Nucleus accumbens (tissue), 56 donors: ENCODE measurements around the gene AP5Z1.
"Not testable (repeated sequence)": the region's sequence is repeated elsewhere in the genome, so short reads cannot be mapped to it uniquely, and the experiment has no call there.

ENCODE experiments used
- DNase-seq, 56 donors: peaks; one replicate each; lab custom pipeline; 2025; lab: John Stamatoyannopoulos, UW

The AP5Z1 gene

DNA sequence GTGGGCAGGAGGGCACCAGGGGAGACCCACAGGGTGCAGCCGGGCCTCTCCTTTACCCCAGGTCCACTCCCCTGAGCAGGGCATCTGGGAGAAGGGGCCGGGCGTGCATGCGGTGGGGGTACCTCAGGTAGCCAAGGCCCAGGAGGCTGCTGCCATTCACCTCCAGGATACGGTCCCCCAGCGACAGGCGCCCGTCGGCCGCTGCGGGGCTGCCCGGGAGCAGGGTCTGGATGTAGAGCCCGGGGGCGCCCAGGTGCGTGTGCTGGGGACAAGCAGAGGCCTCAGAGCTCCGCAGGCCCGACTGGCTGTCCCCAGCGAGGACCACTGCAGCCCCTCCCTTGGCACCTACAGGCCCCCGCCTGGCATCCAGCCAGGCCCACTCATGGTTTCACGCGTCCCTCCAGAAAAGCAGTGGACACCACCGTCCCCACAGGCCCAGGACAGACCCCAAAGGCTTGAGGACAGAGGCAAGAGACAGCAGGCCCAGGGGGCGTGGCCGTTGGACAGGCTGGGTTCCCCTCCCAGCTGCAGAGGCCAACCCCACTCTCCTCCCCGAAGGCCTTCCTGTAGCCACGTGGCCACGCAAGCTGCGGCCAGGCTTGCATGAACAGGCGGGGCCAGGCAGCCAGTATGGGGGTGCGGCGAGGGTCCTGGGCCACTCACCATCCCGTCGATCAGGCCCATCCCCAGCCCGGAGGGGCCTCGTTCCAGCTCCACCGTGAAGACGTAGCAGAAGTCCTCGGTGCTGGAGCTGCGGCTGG, 24.3 kb downstream of the AP5Z1 start:
- DNase-seq = no peak

DNA sequence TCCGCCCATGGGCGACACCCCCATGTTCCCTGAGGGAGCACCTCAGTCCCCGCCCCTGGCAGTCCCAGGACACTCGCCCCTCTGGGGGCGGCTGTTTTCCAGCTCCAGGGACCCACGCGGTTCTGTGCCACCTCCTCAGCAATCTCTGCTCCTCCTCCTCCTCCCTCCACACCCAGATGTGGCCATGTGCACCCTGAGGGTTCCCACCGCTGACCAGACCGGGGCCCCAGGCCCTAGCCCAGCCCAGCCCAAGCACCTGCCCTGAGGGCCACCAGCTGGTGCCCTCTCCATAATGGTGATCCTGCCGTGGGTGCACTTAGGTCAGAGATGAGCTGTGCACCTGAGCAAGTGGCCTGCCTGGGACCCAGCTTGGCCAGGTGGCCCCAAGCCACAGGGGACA, 25.1 kb downstream of the AP5Z1 start:
- no peak for DNase-seq

GRCh38 chr7:4800926-4801838, 25.8 kb downstream of the AP5Z1 start:
- no peak for DNase-seq

DNA sequence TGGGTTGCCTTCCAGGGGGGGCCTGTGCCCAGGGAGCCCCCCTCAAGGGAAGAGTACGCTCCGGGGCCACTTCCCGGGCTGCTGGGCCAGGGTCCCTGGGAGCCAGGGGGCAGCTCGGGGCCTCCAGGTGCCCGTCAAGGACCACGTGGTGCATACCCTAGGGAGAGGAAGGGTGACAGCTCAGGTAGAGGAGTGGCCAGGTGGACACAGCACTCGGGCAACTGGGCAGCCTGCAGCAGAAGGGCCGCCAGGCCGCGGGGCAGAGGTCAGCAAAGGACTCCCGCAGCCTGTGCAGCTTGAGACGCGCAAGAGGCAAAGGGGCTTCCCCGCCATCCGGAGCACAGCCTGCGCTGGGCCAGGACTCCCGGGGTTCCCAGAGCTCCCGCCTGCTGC, 26.4 kb downstream of the AP5Z1 start:
- DNase-seq = no peak

DNA sequence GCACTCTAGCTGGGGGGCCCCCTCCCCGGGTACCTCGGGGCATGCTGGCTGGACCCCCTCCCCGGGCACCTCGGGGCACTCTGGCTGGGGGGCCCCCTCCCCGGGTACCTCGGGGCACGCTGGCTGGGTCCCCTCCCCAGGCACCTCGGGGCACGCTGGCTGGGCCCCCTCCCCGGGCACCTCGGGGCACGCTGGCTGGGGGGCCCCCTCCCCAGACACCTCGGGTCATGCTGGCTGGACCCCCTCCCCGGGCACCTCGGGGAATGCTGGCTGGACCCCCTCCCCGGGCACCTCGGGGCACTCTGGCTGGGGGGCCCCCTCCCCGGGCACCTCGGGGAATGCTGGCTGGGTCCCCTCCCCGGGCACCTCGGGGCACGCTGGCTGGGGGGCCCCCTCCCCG, 27.2 kb downstream of the AP5Z1 start:
- DNase-seq = not testable (repeated sequence)

GRCh38 chr7:4803397-4804241, 28.2 kb downstream of the AP5Z1 start:
- no peak for DNase-seq

GRCh38 chr7:4805110-4805983, 29.9 kb downstream of the AP5Z1 start:
- no peak for DNase-seq

DNA sequence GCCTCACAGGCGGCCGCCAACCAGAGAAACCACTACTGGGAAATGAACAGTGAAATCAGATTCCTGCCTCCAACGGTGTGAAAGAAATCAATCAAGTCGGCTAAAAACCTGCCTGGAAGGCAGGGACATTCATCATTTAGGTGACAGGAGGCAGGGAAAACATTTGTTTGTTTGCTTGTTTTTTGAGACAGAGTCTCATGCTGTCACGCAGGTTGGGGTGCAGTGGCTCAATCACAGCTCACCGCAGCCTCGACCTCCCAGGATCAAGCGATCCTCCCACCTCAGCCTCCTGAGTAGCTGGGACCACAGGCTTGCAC, 30.5 kb downstream of the AP5Z1 start:
- no peak for DNase-seq

DNA sequence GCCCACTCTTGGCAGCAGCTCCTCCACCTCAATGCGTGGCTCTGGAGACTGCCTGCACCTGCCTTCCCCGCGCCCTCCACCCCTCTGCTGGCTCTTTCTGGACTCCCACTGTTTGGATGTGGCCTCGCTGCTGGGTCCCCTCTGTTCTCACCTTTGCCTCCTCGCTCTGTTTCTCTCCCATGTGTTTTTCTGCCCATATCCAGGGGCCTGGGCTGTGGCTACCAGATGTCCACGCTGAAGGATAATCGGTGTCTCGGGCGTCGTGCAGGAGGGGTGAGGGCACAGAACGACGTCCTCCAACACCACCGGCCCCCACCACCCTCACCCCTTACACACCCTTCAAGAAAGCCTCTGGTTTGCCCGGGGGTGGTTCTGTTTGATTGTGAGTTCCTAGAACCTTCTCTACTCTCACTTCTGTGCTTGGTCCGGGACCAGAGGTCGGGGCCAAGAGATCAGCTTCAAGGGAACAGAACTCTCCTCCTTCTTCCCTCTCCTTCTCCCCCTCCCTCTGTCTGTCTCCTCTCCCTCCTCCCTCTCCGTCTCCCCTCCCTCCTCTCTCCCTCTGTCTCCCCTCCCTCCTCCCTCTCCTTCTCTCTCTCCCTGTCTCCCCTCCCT, 31.7 kb downstream of the AP5Z1 start:
- no peak for DNase-seq

DNA sequence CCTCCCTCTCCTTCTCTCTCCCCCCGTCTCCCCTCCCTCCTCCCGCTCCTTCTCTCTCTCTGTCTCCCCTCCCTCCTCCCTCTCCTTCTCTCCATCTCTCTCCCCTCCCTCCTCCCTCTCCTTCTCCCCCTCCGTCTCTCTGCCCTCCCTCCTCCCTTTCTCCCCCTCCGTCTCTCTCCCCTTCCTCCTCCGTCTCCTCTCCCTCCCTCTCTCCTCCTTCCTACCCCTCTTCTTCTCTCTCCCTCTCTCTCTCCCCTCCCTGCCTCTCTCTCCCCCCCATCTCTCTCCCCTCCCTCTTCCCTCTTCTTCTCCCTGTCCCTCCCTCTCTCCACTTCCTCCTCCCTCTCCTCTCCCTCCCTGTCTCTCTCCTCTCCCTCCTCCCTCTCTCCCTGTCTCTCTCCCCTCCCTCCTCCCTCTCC, 32.2 kb downstream of the AP5Z1 start:
- DNase-seq = no peak

DNA sequence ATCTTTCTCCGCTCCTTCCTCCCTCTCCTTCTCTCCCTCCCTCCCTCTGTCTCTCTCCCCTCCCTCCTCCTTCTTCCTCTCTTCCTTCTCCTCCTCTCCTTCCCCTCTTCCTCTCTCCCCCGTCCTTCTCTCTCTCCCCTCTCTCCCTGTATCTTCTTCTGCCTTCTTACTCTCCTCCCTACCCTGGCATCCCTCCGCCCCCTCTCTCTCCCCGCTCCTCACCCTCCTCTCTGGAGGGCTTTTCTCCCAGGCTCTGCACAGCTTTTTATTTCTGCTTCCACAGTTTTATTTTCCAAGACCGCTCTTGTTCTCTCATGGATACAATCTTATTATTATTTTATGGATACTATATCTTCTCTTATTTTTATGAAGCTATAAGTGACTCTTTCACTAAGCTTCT, 32.6 kb downstream of the AP5Z1 start:
- no peak for DNase-seq

DNA sequence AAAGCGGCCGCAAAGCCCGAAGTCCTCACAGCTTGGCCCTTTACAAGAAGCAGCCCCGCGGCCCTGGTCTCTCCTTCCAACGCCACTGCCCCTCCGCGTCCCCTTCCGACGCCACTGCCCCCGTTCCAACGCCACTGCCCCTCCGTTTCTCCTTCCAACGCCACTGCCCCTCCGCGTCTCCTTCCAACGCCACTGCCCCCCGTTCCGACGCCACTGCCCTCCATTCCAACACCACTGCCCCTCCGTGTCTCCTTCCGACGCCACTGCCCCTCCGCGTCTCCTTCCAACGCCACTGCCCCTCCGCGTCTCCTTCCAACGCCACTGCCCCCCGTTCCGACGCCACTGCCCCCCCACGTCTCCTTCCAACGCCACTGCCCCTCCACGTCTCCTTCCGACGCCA, 33.1 kb downstream of the AP5Z1 start:
- DNase-seq = no peak

DNA sequence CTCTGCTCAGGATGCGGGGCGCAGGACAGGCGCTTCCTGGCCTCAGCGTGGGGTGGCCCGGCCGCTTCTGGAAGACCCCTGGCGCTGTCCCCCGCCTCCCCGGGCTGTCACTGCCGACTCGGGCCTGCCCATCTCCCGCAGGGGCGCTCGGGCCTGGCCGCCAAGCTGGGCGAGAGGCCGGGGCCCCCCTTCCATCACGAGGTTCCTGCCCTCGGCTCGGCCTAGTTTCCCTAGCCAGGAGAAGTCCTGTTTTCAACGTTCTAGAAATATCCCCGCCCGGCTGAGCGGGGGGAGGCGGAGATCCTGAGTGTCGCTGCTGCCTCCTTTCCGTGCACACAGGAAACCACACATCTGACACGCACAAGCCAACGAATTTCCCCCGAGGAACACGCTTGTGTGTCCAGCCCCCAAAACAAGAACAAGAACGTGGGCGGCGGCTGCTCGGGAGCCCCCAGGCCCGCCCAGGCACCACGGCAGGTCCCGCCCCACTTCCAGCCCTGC, 33.7 kb downstream of the AP5Z1 start:
- peak in 15 of 56 donors; percentile 5 to 45 (median 22) for DNase-seq

GRCh38 chr7:4809666-4810065, 34.2 kb downstream of the AP5Z1 start:
- peak in 2 of 56 donors; percentile 11 to 30 for DNase-seq

- DNase-seq = no peak
Measured at GRCh38 chr7:4814433-4814832, 39.0 kb downstream of the AP5Z1 start.

- no peak for DNase-seq
Measured at GRCh38 chr7:4815121-4815520, 39.7 kb downstream of the AP5Z1 start.

DNA sequence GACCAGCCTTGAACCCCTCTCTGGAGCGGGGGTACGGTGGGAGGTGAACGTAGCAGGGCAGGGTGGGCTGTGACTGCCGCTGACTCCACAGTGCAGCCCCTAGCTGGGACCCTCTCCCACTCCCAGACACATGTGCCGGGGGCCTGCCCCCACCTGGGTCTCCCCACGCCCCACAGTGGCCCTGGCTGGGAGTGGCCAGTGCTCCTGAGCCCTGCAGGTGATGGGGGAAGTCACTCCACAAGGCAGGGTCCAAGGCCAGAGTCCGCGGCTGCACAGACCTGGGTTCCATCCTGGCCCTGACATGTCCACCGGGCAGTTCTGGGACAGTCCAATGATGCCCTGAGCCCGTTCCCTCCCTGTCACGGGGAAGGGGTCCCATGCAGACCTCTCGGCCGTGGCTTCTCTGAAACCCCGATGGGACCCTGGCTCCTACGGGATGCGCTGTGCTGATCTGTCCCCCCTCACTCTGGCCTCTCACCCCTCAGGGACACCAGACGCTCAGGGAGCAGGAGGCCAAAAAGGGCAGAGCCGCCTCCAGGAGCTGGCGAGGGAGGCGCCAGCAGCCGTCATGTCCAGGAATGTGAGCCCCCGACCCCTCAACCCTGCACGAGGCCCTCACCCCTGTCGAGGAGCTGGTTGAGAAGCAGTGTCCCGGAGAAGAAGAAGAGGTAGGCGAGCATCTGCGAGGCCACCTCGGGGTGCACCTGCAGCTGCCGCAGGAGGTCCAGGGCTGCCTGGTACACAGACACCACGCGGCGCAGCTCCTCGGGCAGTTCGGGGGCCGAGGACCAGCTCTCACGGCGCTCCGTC, 40.4 kb downstream of the AP5Z1 start:
- DNase-seq = no peak

DNA sequence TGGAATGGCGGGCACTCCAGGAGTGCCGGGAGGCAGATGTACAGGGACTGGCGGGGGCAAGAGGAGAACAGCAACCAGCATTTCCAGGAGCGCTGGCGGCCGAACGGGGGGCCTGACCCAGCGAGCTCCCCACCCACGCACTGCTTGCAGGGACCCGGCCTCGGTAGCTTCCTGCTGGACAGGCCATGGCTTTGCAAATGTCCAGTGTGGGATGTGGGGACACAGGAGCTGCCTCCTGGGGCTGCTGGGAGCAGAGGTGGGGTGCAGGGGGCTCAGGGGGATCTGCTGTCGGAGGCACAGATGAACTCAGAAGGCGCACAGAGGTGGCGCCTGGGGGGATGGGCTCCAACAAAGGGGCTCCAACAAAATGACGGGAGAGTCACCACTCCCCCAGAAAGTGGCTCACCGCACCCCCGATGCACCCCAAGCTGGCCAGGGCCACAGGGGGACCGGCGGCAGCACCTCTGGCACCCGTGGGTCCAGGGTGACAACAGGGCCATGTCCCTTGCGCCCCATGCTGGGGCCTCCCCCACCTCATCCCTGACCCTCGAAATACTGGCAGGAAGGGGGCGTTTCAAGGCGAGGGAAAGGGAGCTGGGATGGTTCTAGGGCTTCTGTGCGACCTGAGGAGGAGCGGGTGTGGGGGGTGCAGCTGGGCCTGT, 41.1 kb downstream of the AP5Z1 start:
- no peak for DNase-seq
